Neural cell (in vitro differentiated cells): ENCODE data around the gene CENPO.

Experiments
- CTCF ChIP-seq: fragments of 450-650 bp; IDR thresholded peaks from 2 replicates; pipeline ENCODE4 v1.5.1; 2014; ENCODE audit warnings: antibody characterized with exemption, mild to moderate bottlenecking, moderate library complexity; ENCODE audit not compliant: poor library complexity, severe bottlenecking
- EP300 ChIP-seq: fragments of 450-650 bp; conservative IDR thresholded peaks from 2 replicates; pipeline ENCODE4 v1.6.1; 2014; ENCODE audit warnings: antibody characterized with exemption, mild to moderate bottlenecking, moderate library complexity; ENCODE audit not compliant: poor library complexity, severe bottlenecking
- EZH2 ChIP-seq: fragments of 200-600, 300-800 bp; shearing (Covaris generic), sonication (generic); IDR thresholded peaks from 2 replicates; pipeline ENCODE4 v1.6.1; 2014; ENCODE audit warnings: antibody characterized with exemption, low read length, borderline replicate concordance, mild to moderate bottlenecking; ENCODE audit not compliant: insufficient read depth, poor library complexity, severe bottlenecking
- RAD21 ChIP-seq: fragments of 450-650 bp; conservative IDR thresholded peaks from 2 replicates; pipeline ENCODE4 v1.6.1; 2014; ENCODE audit warnings: antibody characterized with exemption, mild to moderate bottlenecking, moderate library complexity
- REST ChIP-seq: IDR thresholded peaks from 2 replicates; pipeline ENCODE4 v1.6.1; 2012; ENCODE audit warnings: borderline replicate concordance
- TAF1 ChIP-seq: IDR thresholded peaks from 2 replicates; pipeline ENCODE4 v1.6.1; 2012; ENCODE audit warnings: low read depth

GRCh38 chr2:24820598-24821432, 27.6 kb downstream of the CENPO start:
- TF ChIP-seq RAD21 (no peak), CTCF (no peak), EZH2 (no peak), TAF1 (no peak), EP300 (no peak), REST (no peak)
